Progenitor cell of endocrine pancreas (in vitro differentiated cells): Measurements from ENCODE around the gene SIGLEC7. TPM values are rescaled to one million over a fixed set of nuclear protein-coding genes. Genes with fewer than 3 reads are reported as not detected.
A peak's percentile ranks its signal among the peaks of the same experiment; 100 is the strongest.

ENCODE experiments used
- DNase-seq: peaks from one replicate; pipeline ENCODE4 v3.0.0; 2021; ENCODE audit warnings: low spot score; ENCODE audit not compliant: unreplicated experiment
- H3K27ac Mint-ChIP-seq: 2 replicates; pipeline ENCODE4 v1.8.0; 2021; ENCODE audit warnings: mild to moderate bottlenecking, moderate library complexity, mixed read lengths
- H3K27me3 Mint-ChIP-seq: 2 replicates; pipeline ENCODE4 v1.8.0; 2021; ENCODE audit warnings: mixed read lengths
- H3K36me3 Mint-ChIP-seq: 2 replicates; pipeline ENCODE4 v1.8.0; 2022; ENCODE audit warnings: mixed read lengths; ENCODE audit not compliant: insufficient read depth
- H3K4me1 Mint-ChIP-seq: 2 replicates; pipeline ENCODE4 v1.8.0; 2021; ENCODE audit warnings: low read depth, mixed read lengths
- H3K4me3 Mint-ChIP-seq: 2 replicates; pipeline ENCODE4 v1.8.0; 2021; ENCODE audit warnings: low read depth, mild to moderate bottlenecking, moderate library complexity, mixed read lengths
- H3K9me3 Mint-ChIP-seq: 2 replicates; pipeline ENCODE4 v1.8.0; 2021; ENCODE audit warnings: low read depth, mixed read lengths
- total RNA-seq: library from RNA; stranded (reverse); gene quantifications from 2 replicates; pipeline ENCODE4 v1.2.1, GENCODE V29; 2021
- TF ChIP-seq, protein P1 (sequence below): fragments of 200-600 bp; sonication (generic); IDR thresholded peaks from one replicate; pipeline ENCODE4 v1.5.0; 2021; ENCODE audit warnings: antibody characterized with exemption, mild to moderate bottlenecking; ENCODE audit not compliant: unreplicated experiment

SIGLEC7 gene
- total RNA-seq, 1 donor from 2014 or later = not detected

DNA sequence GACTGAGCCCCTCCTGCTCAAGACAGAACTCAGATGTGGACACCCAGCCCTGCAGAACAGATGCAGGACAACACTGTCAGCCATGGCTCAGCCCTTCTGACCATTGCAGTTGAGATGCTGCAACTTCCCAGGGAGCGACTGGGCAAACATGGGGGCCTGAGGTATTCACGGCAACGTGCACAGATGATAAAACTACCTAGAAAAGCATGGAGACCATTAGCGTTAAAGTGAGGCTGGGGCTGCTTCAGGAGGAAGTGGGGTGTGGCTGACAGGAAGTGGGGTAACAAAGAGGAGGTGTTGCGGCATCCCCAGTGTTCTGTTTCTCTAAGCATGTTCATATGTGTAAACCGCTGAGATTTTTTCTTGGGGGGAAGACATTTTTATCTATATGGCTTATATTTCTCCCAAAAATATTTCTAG is 18.7 kb upstream of the SIGLEC7 start:
- Mint-ChIP-seq H3K36me3 (no peaks in the 10 kb centered on the region), H3K27ac (no peak overlapping the region), H3K4me1 (no peaks in the 10 kb centered on the region), H3K4me3 (no peak overlapping the region), H3K27me3 (peaks cover 8% of the 10 kb centered on the region), H3K9me3 (no peaks in the 10 kb centered on the region)
- TF ChIP-seq, protein P1, sequence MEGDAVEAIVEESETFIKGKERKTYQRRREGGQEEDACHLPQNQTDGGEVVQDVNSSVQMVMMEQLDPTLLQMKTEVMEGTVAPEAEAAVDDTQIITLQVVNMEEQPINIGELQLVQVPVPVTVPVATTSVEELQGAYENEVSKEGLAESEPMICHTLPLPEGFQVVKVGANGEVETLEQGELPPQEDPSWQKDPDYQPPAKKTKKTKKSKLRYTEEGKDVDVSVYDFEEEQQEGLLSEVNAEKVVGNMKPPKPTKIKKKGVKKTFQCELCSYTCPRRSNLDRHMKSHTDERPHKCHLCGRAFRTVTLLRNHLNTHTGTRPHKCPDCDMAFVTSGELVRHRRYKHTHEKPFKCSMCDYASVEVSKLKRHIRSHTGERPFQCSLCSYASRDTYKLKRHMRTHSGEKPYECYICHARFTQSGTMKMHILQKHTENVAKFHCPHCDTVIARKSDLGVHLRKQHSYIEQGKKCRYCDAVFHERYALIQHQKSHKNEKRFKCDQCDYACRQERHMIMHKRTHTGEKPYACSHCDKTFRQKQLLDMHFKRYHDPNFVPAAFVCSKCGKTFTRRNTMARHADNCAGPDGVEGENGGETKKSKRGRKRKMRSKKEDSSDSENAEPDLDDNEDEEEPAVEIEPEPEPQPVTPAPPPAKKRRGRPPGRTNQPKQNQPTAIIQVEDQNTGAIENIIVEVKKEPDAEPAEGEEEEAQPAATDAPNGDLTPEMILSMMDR = no peak
- no peak for DNase-seq

DNA sequence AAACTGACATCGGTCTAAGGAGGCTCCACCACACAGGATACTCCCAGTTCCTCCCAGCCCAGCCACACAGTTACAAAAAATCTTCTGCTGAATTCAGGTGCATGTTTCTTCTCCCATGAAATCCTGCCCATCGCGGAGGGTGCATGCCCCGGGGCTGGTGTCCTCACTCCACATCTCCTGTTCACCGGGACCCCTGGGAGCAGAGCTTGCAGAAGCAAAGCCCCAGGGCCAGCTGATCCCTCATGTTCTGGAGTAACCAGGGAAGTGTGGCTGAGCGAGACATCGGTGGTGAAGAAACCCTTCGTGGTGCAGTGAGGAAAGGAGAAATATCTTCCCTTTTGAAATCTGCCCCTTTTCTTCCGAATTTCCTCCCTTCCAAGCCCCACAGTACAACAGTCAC is 18.3 kb upstream of the SIGLEC7 start:
- no peaks in the 10 kb centered on the region for H3K9me3 Mint-ChIP-seq
- TF ChIP-seq, protein P1 = no peak
- H3K27ac Mint-ChIP-seq = no peak overlapping the region
- DNase-seq = no peak
- H3K4me1 Mint-ChIP-seq = no peaks in the 10 kb centered on the region
- H3K27me3 Mint-ChIP-seq = peaks cover 8% of the 10 kb centered on the region
- H3K36me3 Mint-ChIP-seq = no peaks in the 10 kb centered on the region
- no peak overlapping the region for H3K4me3 Mint-ChIP-seq

- TF ChIP-seq, protein P1 = no peak
- Mint-ChIP-seq H3K9me3 (no peaks in the 10 kb centered on the region), H3K4me1 (no peaks in the 10 kb centered on the region)
Observed at GRCh38 chr19:51124216-51124615, 17.9 kb upstream of the SIGLEC7 start.

GRCh38 chr19:51124729-51125128 is 17.4 kb upstream of the SIGLEC7 start, which contains the start of gene SIGLEC9:
SIGLEC9 (plus strand) TSS chr19:51124906; CDS start chr19:51124975, 69 bp downstream.
- no peaks in the 10 kb centered on the region for H3K36me3 Mint-ChIP-seq
- TF ChIP-seq, protein P1 = no peak
- DNase-seq = no peak
- H3K4me1 Mint-ChIP-seq = no peaks in the 10 kb centered on the region
- no peak within 1 kb of the TSS for H3K4me3 Mint-ChIP-seq
- H3K27me3 Mint-ChIP-seq = peaks cover 8% of the 10 kb centered on the region
- H3K9me3 Mint-ChIP-seq = no peaks in the 10 kb centered on the region
- H3K27ac Mint-ChIP-seq = peak within 1 kb of the TSS; percentile 16

More at GRCh38 chr19:51124216-51124615, 17.9 kb upstream of the SIGLEC7 start:
- no peak for DNase-seq
- Mint-ChIP-seq H3K36me3 (no peaks in the 10 kb centered on the region), H3K4me3 (no peak overlapping the region), H3K27me3 (peaks cover 8% of the 10 kb centered on the region), H3K27ac (no peak overlapping the region)

- TF ChIP-seq, protein P1 = no peak
- no peaks in the 10 kb centered on the region for H3K4me1 Mint-ChIP-seq
- no peaks in the 10 kb centered on the region for H3K9me3 Mint-ChIP-seq
- no peak overlapping the region for H3K27ac Mint-ChIP-seq
- no peak for DNase-seq
- no peak overlapping the region for H3K4me3 Mint-ChIP-seq
- H3K27me3 Mint-ChIP-seq = peaks cover 10% of the 10 kb centered on the region
- H3K36me3 Mint-ChIP-seq = no peaks in the 10 kb centered on the region
Observed at GRCh38 chr19:51125421-51126075, 16.6 kb upstream of the SIGLEC7 start.
